Right lobe of liver (tissue), 6 donors: ENCODE results near the gene NR1I2. TPM values are rescaled to one million over a fixed set of nuclear protein-coding genes. Genes with fewer than 3 reads are reported as not detected.

Source experiments
- ATAC-seq, 4 donors: fragments of 200-7000 bp; cut with Tn5 transposase; one replicate each; pipeline ENCODE4 v1.9.1; 2020; ENCODE audit warnings: mild to moderate bottlenecking in 4 of 4, moderate library complexity in 4 of 4
- DNase-seq, 3 donors: peaks; one replicate each; pipeline ENCODE4 v3.0.0-alpha.2; 2020
- H3K27ac ChIP-seq, 3 donors: fragments of 200-600 bp; one replicate each; pipeline ENCODE4 v1.8.0; 2022
- H3K27me3 ChIP-seq, 2 donors: fragments of 200-600 bp; one replicate each; pipeline ENCODE4 v1.8.0; 2022
- H3K36me3 ChIP-seq, 4 donors: fragments of 200-600 bp; sonication (generic) in 1 of 4; one replicate each; pipeline versions ENCODE4 v1.5.1 to v1.8.0; 2017 to 2022; ENCODE audit warnings: control low read depth in 1 of 4
- H3K4me1 ChIP-seq, 4 donors: fragments of 200-600 bp; sonication (generic) in 1 of 4; one replicate each; pipeline versions ENCODE4 v1.5.1 to v1.8.0; 2017 to 2022; ENCODE audit warnings: control low read depth in 1 of 4
- H3K4me3 ChIP-seq, 3 donors: fragments of 200-600 bp; one replicate each; pipeline ENCODE4 v1.8.0; 2022
- H3K9me3 ChIP-seq, 4 donors: fragments of 200-600 bp; sonication (generic) in 1 of 4; one replicate each; pipeline versions ENCODE4 v1.5.1 to v1.8.0; 2017 to 2022; ENCODE audit warnings: control low read depth in 1 of 4
- CTCF ChIP-seq, 4 donors: fragments of 200-600 bp in 3 of 4; fragments of 450-650 bp in 1 of 4; IDR thresholded peaks; one replicate each; pipeline versions ENCODE4 v1.5.1 to v1.8.0; 2016 to 2022; ENCODE audit warnings: antibody characterized with exemption in 4 of 4, mild to moderate bottlenecking in 2 of 4
- POLR2A ChIP-seq: fragments of 450-650 bp; IDR thresholded peaks from one replicate; pipeline ENCODE4 v1.6.1; 2017; ENCODE audit warnings: antibody characterized with exemption, mild to moderate bottlenecking
- WGBS: methylation state at CpG from one replicate; pipeline ENCODE4 v1.1.6; 2018; ENCODE audit warnings: low coverage, low lambda C conversion rate; ENCODE audit not compliant: insufficient coverage; ENCODE audit errors: missing lambda C conversion rate; 5-methylcytosine and 5-hydroxymethylcytosine counted together
- intact Hi-C, 2 donors: fragments of 100-400 bp; cut with DNase I; formaldehyde crosslinking; loops; one replicate each; pipeline versions ENCODE4 v1.11.2 to v1.14.1; 2022
- total RNA-seq, 6 experiments: library from RNA; depleted of rRNA in 2 of 6; stranded (reverse); fragments of >200 nt in 2 of 6; fragmentation: NEBNext Ultra II Directional in 3 of 6; extraction: Animal tissue kit (Norgen Biotek cat#: 25700) in 3 of 6; gene quantifications; one replicate each; pipeline versions ENCODE4 v1.1.0 to v1.2.4, GENCODE V29; 2016 to 2023
- donor health status: DM: no; HTN: yes; CAD: no.
- donor health status: DM: no; HTN: no; CAD: no.
- donor health status: DM: no; HTN: no; CAD: no.
- donor health status: DM: no; HTN: yes; CAD: no.
- donor health status: DM: no; HTN: yes; CAD: no.

Gene NR1I2
- total RNA-seq, 6 experiments from 2014 or later, result 24.9 to 188 (median 91.4) TPM

- 74% methylated on average over 3 of the region's 3 CpGs for WGBS
- Histone ChIP-seq H3K36me3 (no peaks in the 10 kb centered on the region), H3K9me3 (no peaks in the 10 kb centered on the region), H3K27me3 (no peaks in the 10 kb centered on the region), H3K4me1 (peaks cover 0 to 73% (median 23%) of the 10 kb centered on the region in 4 donors), H3K27ac (peak overlapping the region in 2 of 3 donors; percentile 76 to 94), H3K4me3 (peak overlapping the region in 2 of 3 donors; percentile 29 to 32)
- DNase-seq (peak in 1 of 3 donors; percentile 66), ATAC-seq (peak; percentile 73 to 77 (median 76))
- intact Hi-C loops, result no loop called here
- TF ChIP-seq POLR2A (no peak), CTCF (IDR thresholded peaks at IDR 0.05) (no peak)
Observed at GRCh38 chr3:119795849-119796248, 13.9 kb downstream of the NR1I2 start.

GRCh38 chr3:119796368-119796767 is 14.5 kb downstream of the NR1I2 start:
- no peak for ATAC-seq
- H3K36me3 ChIP-seq, result no peaks in the 10 kb centered on the region
- 90% methylated on average over 2 of the region's 2 CpGs for WGBS
- DNase-seq, result no peak
- H3K27ac ChIP-seq, result peak overlapping the region in 2 of 3 donors; percentile 76 to 94
- intact Hi-C loops, result no loop called here
- no peaks in the 10 kb centered on the region for H3K27me3 ChIP-seq
- no peak for TF ChIP-seq POLR2A
- TF ChIP-seq CTCF (IDR thresholded peaks at IDR 0.05), result no peak
- H3K4me1 ChIP-seq, result peaks cover 0 to 68% (median 20%) of the 10 kb centered on the region in 4 donors
- peak overlapping the region in 1 of 3 donors; percentile 12 for H3K4me3 ChIP-seq
- no peaks in the 10 kb centered on the region for H3K9me3 ChIP-seq

- DNase-seq (peak in 1 of 3 donors; percentile 76), ATAC-seq (peak in 2 of 4 donors; percentile 6 to 11)
- no peaks in the 10 kb centered on the region for H3K36me3 ChIP-seq
- 35% methylated on average over 2 of the region's 2 CpGs for WGBS
- no peaks in the 10 kb centered on the region for H3K27me3 ChIP-seq
- no peaks in the 10 kb centered on the region for H3K9me3 ChIP-seq
- intact Hi-C loops, result no loop called here
- peaks cover 0 to 64% (median 18%) of the 10 kb centered on the region in 4 donors for H3K4me1 ChIP-seq
- H3K27ac ChIP-seq, result peak overlapping the region in 2 of 3 donors; percentile 76 to 94
- no peak overlapping the region for H3K4me3 ChIP-seq
- TF ChIP-seq POLR2A (no peak), CTCF (IDR thresholded peaks at IDR 0.05) (no peak)
Observed at GRCh38 chr3:119796785-119797184, 14.9 kb downstream of the NR1I2 start.

- intact Hi-C loops, result no loop called here
- 58% methylated on average over 4 of the region's 4 CpGs for WGBS
Observed at GRCh38 chr3:119800844-119801243, 18.9 kb downstream of the NR1I2 start.

More at GRCh38 chr3:119800844-119801243, 18.9 kb downstream of the NR1I2 start:
- H3K27ac ChIP-seq, result no peak overlapping the region
- TF ChIP-seq CTCF (IDR thresholded peaks at IDR 0.05) (no peak), POLR2A (no peak)
- ATAC-seq (no peak), DNase-seq (no peak)
- H3K9me3 ChIP-seq, result no peaks in the 10 kb centered on the region
- H3K4me3 ChIP-seq, result no peak overlapping the region
- no peaks in the 10 kb centered on the region for H3K36me3 ChIP-seq
- H3K27me3 ChIP-seq, result no peaks in the 10 kb centered on the region
- peaks cover 0 to 25% (median 7%) of the 10 kb centered on the region in 4 donors for H3K4me1 ChIP-seq
